ENCODE results near the gene TTL. TPM values are rescaled to one million over a fixed set of nuclear protein-coding genes. Genes with fewer than 3 reads are reported as not detected.
A peak's percentile ranks its signal among the peaks of the same experiment; 100 is the strongest.

Gene TTL
- total and polyA plus RNA-seq, 2 of the 13 experiments (the other 11 are each of a cell fraction or from before 2014, with no cell fraction given): 19.0 to 59.8 TPM

- no peak for TF ChIP-seq ZNF513 (CRISPR knock-in tag; conservative IDR thresholded peaks at IDR 0.05)
- no peak for TF ChIP-seq ELF1 (CRISPR knock-in tag; IDR thresholded peaks at IDR 0.05)
- no peak for TF ChIP-seq HINFP (CRISPR knock-in tag; IDR thresholded peaks at IDR 0.05; ENCODE audit: low read depth)
- TF ChIP-seq ZNF670 (CRISPR knock-in tag; IDR thresholded peaks at IDR 0.05; ENCODE audit: borderline replicate concordance): no peak
- TF ChIP-seq RBAK (CRISPR knock-in tag; IDR thresholded peaks at IDR 0.05): no peak
- 0 out of 2 replicates have a peak, but pooled peaks have one; percentile 36 for TF ChIP-seq HNRNPL (IDR thresholded peaks at IDR 0.05; ENCODE audit: low read depth, low read length)
- TF ChIP-seq THAP11 (CRISPR knock-in tag; IDR thresholded peaks at IDR 0.05): no peak; the same call in 1 of the 2 replicates
- no peak for TF ChIP-seq ARID5B (CRISPR knock-in tag; IDR thresholded peaks at IDR 0.05)
- no peak for TF ChIP-seq ZC3H13 (CRISPR knock-in tag; IDR thresholded peaks at IDR 0.05)
- TF ChIP-seq SCMH1 (CRISPR knock-in tag; IDR thresholded peaks at IDR 0.05; ENCODE audit: borderline replicate concordance): no peak
- peak; percentile 51 for TF ChIP-seq ZMYM4 (CRISPR knock-in tag; IDR thresholded peaks at IDR 0.05)
Measured at GRCh38 chr2:112480530-112481049, 1.4 kb upstream of the TTL start (continued).
